GM21447 (cell line): ENCODE measurements around the gene CNOT9.
A peak's percentile ranks its signal among the peaks of the same experiment; 100 is the strongest.

Experiments
- ATAC-seq: cut with Tn5 transposase; IDR thresholded peaks from one replicate; pipeline ENCODE4 v1.9.1; 2021; ENCODE audit not compliant: unreplicated experiment

The CNOT9 gene

DNA sequence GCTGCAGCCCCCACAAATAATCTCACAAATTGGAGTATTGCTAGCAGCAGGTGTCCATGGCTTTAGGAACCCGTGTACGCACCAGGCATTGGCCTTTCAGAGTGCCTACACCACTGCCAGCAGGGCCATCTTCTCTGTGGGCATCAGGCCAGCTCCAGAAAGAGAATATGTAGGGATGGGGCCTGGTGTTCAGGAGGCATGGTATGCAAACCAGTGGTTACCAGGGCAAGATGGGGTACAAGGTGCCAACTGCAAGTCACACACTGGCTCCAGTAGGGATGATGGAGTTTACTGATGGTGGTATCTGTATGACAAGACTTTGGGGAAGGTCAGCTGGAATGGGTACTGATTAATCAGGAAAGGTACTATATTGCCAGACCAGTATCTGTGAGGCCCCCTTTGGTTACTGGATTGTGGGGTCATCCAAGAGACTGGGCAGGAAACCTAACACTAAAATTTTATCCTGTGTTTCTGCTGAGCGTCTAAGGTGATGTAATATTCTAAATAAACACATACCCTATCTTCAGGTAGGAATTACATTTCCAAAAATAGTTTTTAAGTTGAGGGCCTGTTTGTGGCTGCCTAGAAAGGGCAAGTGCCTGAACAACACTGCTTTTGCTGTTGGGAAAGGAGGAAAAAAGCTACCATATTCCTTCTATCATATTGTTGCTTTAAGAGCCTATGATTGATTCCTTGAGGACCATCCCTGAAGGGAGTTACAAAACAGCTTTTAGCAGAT, 9.0 kb downstream of the CNOT9 start:
- ATAC-seq = no peak

- ATAC-seq = no peak
Measured at GRCh38 chr2:218578272-218578877, 9.7 kb downstream of the CNOT9 start.

GRCh38 chr2:218582076-218582475, 13.4 kb downstream of the CNOT9 start:
- peak; percentile 72 for ATAC-seq

DNA sequence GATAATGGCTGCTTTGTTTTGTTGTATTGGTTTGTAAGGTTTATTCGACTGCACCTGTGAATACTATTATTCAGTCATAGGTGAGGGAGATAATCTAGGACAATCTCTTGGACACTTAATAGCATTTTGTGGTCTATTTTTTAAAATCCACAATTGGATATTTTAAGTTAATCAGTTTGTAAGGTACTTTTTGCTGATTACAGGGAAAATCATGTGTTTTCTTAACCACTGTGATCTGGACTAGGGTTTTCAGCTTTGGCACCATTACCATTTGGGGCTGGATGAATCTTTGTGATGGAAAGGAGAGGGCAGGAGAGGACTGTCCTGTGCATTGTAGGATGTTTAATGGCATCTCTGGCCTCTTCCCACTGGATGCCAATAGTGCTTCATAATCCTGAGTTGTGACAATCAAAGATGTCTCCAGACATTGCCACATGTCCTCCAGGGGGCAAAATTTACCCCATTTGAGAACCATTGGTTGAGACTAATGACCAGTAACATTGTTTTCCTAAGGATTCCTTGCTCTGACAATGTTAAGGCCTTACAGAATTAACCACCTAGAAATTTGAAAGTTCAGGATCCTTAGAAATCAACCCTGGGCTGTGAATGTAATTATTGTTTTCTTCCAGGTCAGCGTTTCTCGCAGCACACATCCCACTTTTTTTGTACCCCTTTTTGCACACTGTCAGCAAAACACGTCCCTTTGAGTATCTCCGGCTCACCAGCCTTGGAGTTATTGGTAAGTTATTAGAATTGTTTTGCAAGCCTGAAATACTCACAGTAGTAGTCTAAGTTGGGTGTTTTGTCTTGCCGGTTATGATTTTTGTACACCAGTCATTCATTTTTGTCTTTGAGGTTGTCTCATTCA, 15.6 kb downstream of the CNOT9 start:
- no peak for ATAC-seq

DNA sequence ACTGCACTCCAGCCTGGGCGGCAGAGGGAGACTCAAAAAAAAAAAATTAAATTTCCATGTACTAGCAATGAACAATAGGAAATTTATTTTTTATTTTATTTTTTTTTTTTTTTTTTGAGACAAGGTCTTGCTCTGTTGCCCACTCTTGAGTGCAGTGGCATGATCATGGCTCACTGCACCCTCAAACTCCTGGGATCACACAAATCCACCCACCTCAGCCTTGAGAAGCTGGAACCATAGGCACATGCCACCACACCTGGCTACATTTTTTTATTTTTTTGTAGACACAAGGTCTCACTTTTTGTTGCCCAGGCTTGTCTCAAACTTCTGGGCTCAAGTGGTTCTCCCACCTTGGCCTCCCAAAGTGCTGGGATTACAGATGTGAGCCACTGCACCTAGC, 16.9 kb downstream of the CNOT9 start:
- ATAC-seq = no peak

DNA sequence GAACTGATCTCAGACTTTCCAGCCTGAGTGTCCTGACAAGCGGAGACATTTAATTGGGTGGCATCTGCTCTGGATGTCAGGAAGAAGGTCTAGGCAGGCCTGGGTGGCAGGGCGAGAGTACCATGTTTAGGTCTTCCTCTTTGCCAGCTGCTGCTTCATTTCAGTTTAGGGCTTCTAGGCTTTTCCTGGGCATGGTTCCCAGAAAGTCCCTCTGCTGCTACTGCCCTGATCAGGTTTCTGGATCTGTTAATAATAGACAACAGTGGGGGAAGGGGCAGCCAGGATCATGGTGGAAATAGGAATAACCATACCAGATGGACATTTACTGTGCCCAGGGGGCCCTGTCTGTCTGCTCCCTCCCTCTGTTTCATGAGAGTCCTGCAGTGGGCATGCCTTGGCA, 36.8 kb downstream of the CNOT9 start:
- ATAC-seq = no peak

- no peak for ATAC-seq
Measured at GRCh38 chr2:218607436-218608115, 38.9 kb downstream of the CNOT9 start, which contains the start of gene PLCD4. TSS of gene PLCD4 (plus strand) at chr2:218607899. CDS start at chr2:218615740, 7,841 bp downstream.

GRCh38 chr2:218615868-218616315, 47.3 kb downstream of the CNOT9 start:
- ATAC-seq = no peak

DNA sequence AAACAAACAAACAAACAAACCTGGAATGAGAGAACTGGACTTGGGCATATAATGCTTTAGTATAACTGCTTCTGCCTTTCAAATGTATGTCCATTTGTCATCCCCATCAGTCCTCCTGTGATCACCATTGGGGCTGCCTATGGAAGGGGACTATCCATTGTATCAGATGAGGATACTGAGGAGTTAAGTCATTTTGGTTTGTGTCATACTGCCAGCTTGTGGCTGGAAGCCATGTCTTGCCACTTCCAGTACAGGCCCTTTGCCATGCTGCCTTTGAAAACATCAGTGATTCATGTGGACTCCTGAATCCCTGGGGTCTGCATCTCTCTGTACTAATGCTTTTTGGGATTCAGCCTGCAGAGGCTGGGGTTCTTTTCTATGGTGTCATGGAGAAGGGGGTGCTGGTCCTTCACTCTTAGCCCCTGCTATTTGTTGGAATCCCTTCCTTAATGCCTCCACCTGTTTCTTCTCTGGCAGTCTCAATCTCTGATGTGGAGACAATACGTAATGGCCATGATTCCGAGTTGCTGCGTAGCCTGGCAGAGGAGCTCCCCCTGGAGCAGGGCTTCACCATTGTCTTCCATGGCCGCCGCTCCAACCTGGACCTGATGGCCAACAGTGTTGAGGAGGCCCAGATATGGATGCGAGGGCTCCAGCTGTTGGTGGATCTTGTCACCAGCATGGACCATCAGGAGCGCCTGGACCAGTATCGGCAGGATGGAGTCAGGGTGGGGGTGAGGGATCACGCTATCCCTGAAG, 49.6 kb downstream of the CNOT9 start:
- no peak for ATAC-seq

DNA sequence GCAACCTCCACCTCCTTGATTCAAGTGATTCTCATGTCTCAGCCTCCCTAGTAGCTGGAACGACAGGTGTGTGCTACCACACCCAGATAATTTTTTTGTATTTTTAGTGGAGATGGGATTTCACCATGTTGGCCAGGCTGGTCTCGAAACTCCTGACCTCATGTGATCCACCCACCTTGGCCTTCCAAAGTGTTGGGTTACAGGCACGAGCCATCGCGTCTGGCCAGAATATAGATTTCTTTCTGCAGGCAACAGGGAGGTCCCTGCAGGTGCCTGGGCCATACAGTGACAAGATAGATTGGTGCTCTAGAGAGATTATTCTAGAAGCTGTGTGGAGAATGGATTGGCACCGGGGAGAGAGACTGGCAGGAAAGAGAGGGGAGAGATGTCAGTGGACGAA, 52.4 kb downstream of the CNOT9 start:
- ATAC-seq = no peak

DNA sequence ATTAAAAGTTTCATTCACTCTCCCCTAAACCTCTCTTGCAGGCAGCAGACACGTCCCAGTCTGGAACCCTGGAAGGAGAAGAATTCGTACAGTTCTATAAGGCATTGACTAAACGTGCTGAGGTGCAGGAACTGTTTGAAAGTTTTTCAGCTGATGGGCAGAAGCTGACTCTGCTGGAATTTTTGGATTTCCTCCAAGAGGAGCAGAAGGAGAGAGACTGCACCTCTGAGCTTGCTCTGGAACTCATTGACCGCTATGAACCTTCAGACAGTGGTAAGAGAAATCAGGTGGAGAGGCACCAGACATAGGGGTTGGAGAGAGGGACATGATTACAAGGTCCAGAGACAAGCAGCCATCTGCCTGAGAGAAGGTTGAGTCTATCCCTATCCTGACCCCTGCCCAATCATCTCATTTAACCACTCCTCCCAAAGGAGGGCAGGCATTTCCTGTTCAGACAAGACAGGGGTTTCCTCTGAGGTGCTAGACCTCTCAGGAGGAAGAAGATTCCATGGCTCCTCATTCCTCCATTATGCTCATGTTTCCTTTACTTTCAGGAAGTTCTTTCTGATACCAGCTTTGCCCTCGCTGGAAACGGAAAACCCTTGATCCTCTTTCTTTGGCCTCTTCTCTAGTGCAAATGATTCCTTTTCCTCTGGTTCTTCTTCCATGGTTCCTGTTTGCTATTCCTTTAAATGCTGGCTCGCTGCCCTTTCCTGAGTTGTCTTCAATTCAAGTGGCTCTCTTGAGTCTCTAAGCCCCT, 54.1 kb downstream of the CNOT9 start:
- ATAC-seq = no peak

GRCh38 chr2:218623366-218623705, 54.7 kb downstream of the CNOT9 start:
- ATAC-seq = no peak

GRCh38 chr2:218626369-218626768, 57.7 kb downstream of the CNOT9 start:
- ATAC-seq = no peak

- no peak for ATAC-seq
Measured at GRCh38 chr2:218627939-218628338, 59.3 kb downstream of the CNOT9 start.

GRCh38 chr2:218631837-218632236, 63.2 kb downstream of the CNOT9 start:
- ATAC-seq = no peak

GRCh38 chr2:218635719-218636118, 67.1 kb downstream of the CNOT9 start:
- no peak for ATAC-seq

- ATAC-seq = no peak
Measured at GRCh38 chr2:218638372-218638771, 69.7 kb downstream of the CNOT9 start.

DNA sequence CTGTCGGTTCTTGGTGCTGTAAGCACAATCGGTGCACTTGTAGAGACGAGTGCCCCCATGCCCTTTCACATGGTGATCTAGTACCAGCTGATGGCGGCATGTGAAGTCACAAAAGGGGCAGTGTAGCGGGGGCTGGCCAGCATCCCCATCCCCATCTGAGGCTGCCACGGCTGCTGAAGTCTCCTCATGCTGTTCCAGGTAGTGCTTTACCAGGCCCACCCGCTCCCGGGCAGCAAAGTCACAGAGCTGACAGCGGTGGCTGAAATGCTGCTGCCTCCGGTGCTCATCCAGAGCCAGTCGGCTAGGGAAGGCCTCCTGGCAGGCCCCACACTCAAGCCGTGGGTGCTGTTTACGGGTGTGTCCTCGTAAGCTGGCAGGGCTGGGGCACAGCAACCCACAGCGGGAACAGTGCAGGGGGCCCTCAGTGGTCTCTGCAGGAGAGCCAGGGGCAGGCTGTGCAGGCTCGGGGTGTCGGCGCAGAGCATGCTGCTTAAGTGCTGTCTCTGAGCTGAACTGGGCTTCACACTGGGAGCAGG, 73.5 kb downstream of the CNOT9 start:
- ATAC-seq = no peak

DNA sequence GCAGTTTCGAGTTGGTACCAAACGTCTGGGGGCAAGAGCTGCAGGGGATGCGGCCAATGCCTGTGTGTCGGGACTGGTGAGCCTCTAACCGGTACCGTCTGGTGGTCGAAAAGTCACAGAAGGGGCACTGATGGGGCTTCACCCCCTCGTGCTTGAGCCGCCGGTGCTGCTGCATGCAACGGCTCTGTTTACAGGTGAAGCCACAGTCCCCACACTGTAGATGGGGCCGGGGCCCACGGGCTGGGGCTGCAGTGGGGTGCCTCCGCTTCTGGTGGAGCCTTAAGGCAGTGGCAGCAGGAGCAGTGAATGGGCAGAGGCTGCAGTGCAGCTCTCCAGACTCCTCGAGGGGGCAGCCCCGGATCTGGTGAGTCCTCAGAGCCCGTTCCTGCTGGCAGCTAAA, 74.1 kb downstream of the CNOT9 start:
- no peak for ATAC-seq
